Sigmoid colon (tissue), 4 donors: ENCODE data around the gene MBOAT1.

ENCODE experiments used
- POLR2A ChIP-seq, 2 donors: fragments of 450-650 bp; IDR thresholded peaks; one replicate each; pipeline ENCODE4 v1.6.1; 2016; ENCODE audit warnings: antibody characterized with exemption in 2 of 2, mild to moderate bottlenecking in 2 of 2, moderate library complexity in 2 of 2
- POLR2AphosphoS5 ChIP-seq, 4 donors: sonication (generic); formaldehyde crosslinking; IDR thresholded peaks; one replicate each; pipeline ENCODE4 v1.6.1; 2017; ENCODE audit warnings: antibody characterized with exemption in 4 of 4
- TF ChIP-seq, protein P1 (sequence below), 4 experiments: fragments of 450-650 bp in 3 of 4; fragments of 200-600 bp in 1 of 4; IDR thresholded peaks; one replicate each; pipeline ENCODE4 v1.5.1; 2016 to 2019; ENCODE audit warnings: antibody characterized with exemption in 4 of 4, mild to moderate bottlenecking in 3 of 4, moderate library complexity in 2 of 4

- TF ChIP-seq, protein P1, sequence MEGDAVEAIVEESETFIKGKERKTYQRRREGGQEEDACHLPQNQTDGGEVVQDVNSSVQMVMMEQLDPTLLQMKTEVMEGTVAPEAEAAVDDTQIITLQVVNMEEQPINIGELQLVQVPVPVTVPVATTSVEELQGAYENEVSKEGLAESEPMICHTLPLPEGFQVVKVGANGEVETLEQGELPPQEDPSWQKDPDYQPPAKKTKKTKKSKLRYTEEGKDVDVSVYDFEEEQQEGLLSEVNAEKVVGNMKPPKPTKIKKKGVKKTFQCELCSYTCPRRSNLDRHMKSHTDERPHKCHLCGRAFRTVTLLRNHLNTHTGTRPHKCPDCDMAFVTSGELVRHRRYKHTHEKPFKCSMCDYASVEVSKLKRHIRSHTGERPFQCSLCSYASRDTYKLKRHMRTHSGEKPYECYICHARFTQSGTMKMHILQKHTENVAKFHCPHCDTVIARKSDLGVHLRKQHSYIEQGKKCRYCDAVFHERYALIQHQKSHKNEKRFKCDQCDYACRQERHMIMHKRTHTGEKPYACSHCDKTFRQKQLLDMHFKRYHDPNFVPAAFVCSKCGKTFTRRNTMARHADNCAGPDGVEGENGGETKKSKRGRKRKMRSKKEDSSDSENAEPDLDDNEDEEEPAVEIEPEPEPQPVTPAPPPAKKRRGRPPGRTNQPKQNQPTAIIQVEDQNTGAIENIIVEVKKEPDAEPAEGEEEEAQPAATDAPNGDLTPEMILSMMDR (IDR thresholded peaks at IDR 0.05), result no peak
- TF ChIP-seq POLR2A (IDR thresholded peaks at IDR 0.05) (no peak), POLR2AphosphoS5 (IDR thresholded peaks at IDR 0.05) (no peak)
Measured at GRCh38 chr6:20137240-20137639, 75.0 kb downstream of the MBOAT1 start.
